Subcutaneous abdominal adipose tissue (tissue), 5 donors: ENCODE data around the gene CIB2.

Experiments
- H3K27ac ChIP-seq: one replicate; pipeline ENCODE4 v1.7.0; 2013; ENCODE audit warnings: low read depth, mild to moderate bottlenecking, inconsistent platforms, low read length, moderate library complexity
- H3K27me3 ChIP-seq, 5 donors: one replicate each; pipeline ENCODE4 v1.7.0; 2013; ENCODE audit warnings: low read length in 5 of 5, inconsistent platforms in 1 of 5; ENCODE audit not compliant: control insufficient read depth in 5 of 5, insufficient read depth in 4 of 5
- H3K36me3 ChIP-seq, 5 donors: one replicate each; pipeline ENCODE4 v1.7.0; 2013; ENCODE audit warnings: low read length in 5 of 5; ENCODE audit not compliant: control insufficient read depth in 5 of 5, insufficient read depth in 5 of 5
- H3K4me1 ChIP-seq, 5 donors: one replicate each; pipeline ENCODE4 v1.7.0; 2013; ENCODE audit warnings: low read length in 5 of 5, mild to moderate bottlenecking in 3 of 5, moderate library complexity in 1 of 5; ENCODE audit not compliant: control insufficient read depth in 5 of 5, insufficient read depth in 5 of 5
- H3K4me3 ChIP-seq, 5 donors: one replicate each; pipeline ENCODE4 v1.7.0; 2013; ENCODE audit warnings: low read length in 5 of 5, low read depth in 1 of 5
- H3K9ac ChIP-seq, 5 donors: one replicate each; pipeline ENCODE4 v1.7.0; 2013; ENCODE audit warnings: low read length in 5 of 5, mild to moderate bottlenecking in 4 of 5, moderate library complexity in 3 of 5
- H3K9me3 ChIP-seq, 5 donors: one replicate each; pipeline ENCODE4 v1.7.0; 2013; ENCODE audit warnings: low read length in 5 of 5; ENCODE audit not compliant: control insufficient read depth in 5 of 5
- donor health status: healthy.
- donor health status: healthy.
- donor health status: healthy.
- donor health status: healthy.
- donor health status: healthy.

CIB2 gene

GRCh38 chr15:78059110-78059839, 72.0 kb downstream of the CIB2 start:
- H3K9ac ChIP-seq, result peak overlapping the region in 2 of 5 donors; percentile 48 to 57
- H3K4me3 ChIP-seq, result no peak overlapping the region
- peaks cover 18 to 95% (median 86%) of the 10 kb centered on the region in 5 donors for H3K4me1 ChIP-seq
- H3K27me3 ChIP-seq, result no peaks in the 10 kb centered on the region
- no peaks in the 10 kb centered on the region for H3K9me3 ChIP-seq
- H3K27ac ChIP-seq, result peak overlapping the region; percentile 97
- no peaks in the 10 kb centered on the region for H3K36me3 ChIP-seq

GRCh38 chr15:78058401-78058935, 72.8 kb downstream of the CIB2 start:
- Histone ChIP-seq H3K27me3 (no peaks in the 10 kb centered on the region), H3K27ac (peak overlapping the region; percentile 97), H3K4me1 (peaks cover 13 to 95% (median 84%) of the 10 kb centered on the region in 5 donors), H3K4me3 (no peak overlapping the region), H3K9ac (peak overlapping the region in 1 of 5 donors; percentile 6), H3K36me3 (peaks cover 2 to 5% (median 3%) of the 10 kb centered on the region in 5 donors), H3K9me3 (no peaks in the 10 kb centered on the region)

- Histone ChIP-seq H3K27ac (peak overlapping the region; percentile 97), H3K4me3 (no peak overlapping the region), H3K36me3 (peaks cover 5 to 12% (median 6%) of the 10 kb centered on the region in 5 donors), H3K9ac (peak overlapping the region in 3 of 5 donors; percentile 25 to 86 (median 57)), H3K27me3 (no peaks in the 10 kb centered on the region), H3K9me3 (no peaks in the 10 kb centered on the region), H3K4me1 (peaks cover 10 to 95% (median 84%) of the 10 kb centered on the region in 5 donors)
Observed at GRCh38 chr15:78057803-78058202, 73.4 kb downstream of the CIB2 start.

- Histone ChIP-seq H3K4me3 (peak overlapping the region in 1 of 5 donors; percentile 42), H3K27me3 (no peaks in the 10 kb centered on the region), H3K27ac (peak overlapping the region; percentile 97), H3K9me3 (no peaks in the 10 kb centered on the region), H3K36me3 (peaks cover 5 to 21% (median 6%) of the 10 kb centered on the region in 5 donors), H3K4me1 (peaks cover 20 to 97% (median 84%) of the 10 kb centered on the region in 5 donors), H3K9ac (peak overlapping the region; percentile 17 to 86 (median 75))
Observed at GRCh38 chr15:78056714-78057269, 74.5 kb downstream of the CIB2 start.

- Histone ChIP-seq H3K27me3 (no peaks in the 10 kb centered on the region), H3K36me3 (peaks cover 5 to 21% (median 6%) of the 10 kb centered on the region in 5 donors), H3K27ac (peak overlapping the region; percentile 97), H3K4me1 (peaks cover 22 to 100% (median 89%) of the 10 kb centered on the region in 5 donors), H3K9ac (peak overlapping the region; percentile 17 to 86 (median 75)), H3K4me3 (peak overlapping the region in 2 of 5 donors; percentile 27 to 34), H3K9me3 (no peaks in the 10 kb centered on the region)
Observed at GRCh38 chr15:78055919-78056713, 75.1 kb downstream of the CIB2 start.

GRCh38 chr15:78054966-78055365, 76.3 kb downstream of the CIB2 start:
- H3K4me3 ChIP-seq, result no peak overlapping the region
- no peaks in the 10 kb centered on the region for H3K9me3 ChIP-seq
- no peak overlapping the region for H3K9ac ChIP-seq
- peaks cover 6 to 21% (median 8%) of the 10 kb centered on the region in 5 donors for H3K36me3 ChIP-seq
- H3K4me1 ChIP-seq, result peaks cover 24 to 100% (median 96%) of the 10 kb centered on the region in 5 donors
- H3K27ac ChIP-seq, result peak overlapping the region; percentile 97
- no peaks in the 10 kb centered on the region for H3K27me3 ChIP-seq
